Stimulated activated CD4-positive, alpha-beta T cell treated with anti-CD3 and anti-CD28 coated beads, Interleukin-2, amount 100 ng/mL, for 48 hours (primary cell): Measurements from ENCODE around the gene RAB1B.
"Not testable (repeated sequence)": the region's sequence is repeated elsewhere in the genome, so short reads cannot be mapped to it uniquely, and the experiment has no call there.

ENCODE experiments used
- DNase-seq, 2 donors: peaks; one replicate each; pipeline ENCODE4 v3.0.0-alpha.2; 2020

RAB1B gene

DNA sequence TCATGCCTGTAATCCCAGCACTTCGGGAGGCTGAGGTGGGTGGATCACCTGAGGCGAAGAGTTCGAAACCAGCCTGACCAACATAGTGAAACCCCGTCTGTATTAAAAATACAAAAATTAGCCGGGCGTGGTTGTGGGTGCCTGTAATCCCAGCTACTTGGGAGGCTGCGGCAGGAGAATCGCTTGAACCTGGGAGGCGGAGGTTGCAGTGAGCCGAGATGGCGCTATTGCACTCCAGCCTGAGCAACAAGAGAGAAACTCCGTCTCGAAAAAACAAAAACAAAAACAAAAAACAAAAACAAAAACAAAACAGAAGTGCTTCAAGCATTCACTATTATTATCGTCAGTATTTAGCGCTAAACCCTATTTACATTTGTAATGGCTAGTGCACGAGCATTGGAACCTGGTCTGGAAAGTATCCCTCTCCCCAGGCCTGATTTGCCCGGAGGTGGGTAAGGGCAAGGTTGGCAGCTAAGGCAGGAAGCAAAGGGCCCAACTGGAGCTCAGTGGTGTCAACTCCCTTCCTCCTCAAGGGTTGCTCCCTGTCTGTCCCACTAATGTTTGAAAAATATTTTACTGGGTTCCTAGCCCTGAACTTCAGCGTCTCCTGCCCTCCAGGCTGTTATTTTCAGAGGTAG is 42.5 kb downstream of the RAB1B start:
- not testable (repeated sequence) for DNase-seq

GRCh38 chr11:66311470-66311964 is 43.1 kb downstream of the RAB1B start:
- DNase-seq, result no peak

GRCh38 chr11:66311965-66312548 is 43.6 kb downstream of the RAB1B start:
- peak; percentile 77 to 97 for DNase-seq

DNA sequence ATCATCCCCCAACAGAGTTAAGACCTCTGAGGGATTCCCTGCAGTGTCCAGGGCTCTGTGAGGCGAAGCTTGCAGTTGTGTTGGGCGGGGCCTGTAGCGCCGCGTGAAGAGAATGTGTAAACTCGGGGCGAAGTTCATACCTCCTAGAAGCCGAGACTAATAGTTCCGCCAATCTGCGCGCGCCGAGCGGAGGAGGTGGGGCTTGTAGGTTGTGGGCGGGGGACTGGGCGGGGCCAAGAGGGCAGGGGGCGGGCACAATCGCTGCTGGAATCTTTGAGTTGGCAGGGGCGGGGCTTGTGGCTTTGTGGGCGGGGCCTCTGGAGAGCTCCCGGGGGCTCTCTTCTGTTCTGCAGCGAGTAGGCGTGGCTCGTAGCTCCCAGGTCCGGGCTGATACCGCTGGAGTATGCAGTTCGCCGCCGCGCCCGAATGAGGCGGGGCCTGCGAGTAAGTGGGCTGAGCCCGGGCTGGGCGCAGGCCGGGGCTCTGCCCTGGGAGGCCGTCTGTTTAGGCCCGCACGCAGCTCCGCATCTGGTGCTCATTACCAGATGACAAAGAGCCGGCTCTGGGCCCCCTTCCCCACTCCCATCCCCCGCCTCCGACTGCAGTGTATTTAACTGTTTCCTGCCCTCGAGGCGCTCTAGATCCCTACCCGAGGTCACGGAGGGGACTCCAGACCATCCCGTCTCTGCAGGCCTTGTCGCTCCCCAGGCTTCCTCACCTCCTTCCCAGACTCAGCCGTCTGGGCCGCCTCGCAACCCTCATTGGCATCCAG is 44.3 kb downstream of the RAB1B start:
- DNase-seq, result peak; percentile 91 to 98

DNA sequence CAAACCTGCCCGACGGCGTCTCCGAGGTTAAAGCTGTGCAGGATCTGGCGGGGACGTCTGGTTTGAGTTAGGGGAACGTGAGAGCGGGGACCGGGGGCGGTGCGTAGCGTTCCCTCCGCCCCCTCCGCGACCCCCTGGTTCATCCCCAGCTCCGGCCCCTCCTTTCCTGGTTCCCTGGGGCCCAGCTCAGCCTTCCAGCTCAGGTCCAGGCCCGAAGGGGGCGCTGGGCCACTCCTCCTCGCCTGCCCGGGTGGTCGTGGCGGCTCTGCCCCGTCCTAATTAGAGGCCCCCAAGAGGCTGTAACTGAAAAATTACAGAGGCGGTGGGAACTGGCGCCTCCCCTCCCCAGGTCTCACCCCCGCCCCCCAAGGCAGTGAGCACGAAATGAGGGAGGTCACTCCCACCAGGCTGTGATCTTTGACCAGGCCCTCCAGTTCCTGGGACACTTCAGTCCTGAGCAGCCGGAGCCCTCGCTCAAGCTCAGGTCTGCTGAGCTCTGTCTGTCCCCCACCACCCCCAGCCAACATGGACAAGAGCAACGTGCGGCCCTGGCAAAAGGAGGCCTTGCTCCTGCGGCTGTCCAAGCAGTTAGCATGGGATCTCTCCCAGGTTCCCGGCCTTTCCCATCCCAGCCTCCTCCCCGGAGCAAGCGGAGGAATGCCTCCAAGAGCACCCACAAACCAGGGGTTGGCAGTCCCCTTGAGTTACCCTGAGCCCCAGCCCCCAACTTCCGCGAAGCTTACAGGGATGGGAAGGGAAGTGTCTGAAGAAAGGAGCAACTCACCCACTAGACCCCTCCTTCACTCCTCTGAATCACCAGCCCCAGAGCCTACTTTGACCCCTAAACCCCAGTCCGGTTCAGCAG is 45.1 kb downstream of the RAB1B start:
- DNase-seq, result no peak

- DNase-seq, result no peak
Observed at GRCh38 chr11:66314186-66314501, 45.7 kb downstream of the RAB1B start.

DNA sequence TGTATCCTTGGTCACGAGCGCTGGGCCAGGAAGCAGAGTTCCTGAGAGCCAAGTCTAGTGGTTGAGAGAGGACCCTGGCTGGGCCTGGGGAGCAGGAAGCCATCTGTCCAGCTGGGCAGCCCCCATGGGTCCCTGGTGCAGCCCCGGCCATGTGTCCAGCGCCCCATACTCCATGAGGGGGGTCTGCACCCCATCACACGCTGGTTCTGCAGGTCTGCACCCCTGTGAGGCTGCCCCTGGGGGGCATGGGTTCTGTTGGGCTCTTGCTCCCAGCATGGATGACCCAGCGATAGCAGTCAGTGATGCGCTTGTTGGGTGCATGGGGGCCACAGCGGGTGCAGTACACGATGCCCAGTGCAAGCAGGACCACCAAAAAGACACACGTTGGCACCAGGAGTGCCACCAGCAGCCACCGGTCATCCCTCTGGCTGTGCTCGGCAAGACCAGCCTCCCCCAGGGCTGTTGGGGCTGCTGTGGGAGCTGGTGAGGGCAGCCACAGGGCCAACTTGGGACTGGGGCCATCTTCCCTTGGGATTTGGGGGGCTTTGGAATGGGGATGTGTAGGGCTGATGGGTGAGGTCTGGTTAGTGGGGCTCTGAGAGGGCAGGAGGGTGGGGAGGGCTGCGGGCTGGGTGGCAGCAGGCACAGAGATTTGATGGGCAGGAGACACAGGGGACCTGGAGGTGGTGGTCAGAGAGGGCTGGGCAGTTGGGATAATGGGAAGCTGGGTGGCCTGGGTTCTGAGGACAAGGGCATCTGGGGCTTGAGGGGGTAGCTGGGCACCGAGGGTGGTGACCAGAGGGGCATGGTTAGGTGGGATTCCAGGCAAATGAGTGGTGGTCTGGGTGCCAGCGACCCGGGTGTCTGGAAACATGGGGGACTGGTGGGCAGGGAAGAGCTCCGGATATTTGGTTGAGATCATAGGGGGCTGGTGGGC is 46.4 kb downstream of the RAB1B start:
- DNase-seq, result no peak

DNA sequence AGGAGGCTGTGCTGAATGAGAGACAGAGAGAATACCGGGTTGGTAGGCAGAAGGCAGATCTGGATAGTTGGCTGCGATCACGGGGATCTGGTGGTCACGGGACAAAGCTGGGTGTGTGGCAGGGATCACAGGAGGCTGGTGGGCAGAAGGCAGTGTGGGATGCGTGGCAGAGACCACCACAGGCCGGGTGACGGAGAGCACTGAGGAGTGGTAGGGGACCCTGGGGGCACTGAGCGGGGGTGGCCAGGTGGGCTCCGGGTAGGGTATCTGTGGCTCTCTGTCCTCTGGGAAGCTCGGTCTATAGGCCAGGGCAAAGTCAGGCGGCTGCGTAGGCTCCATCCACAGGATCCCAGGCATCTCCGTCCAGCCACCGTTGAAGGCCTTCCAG is 47.1 kb downstream of the RAB1B start:
- no peak for DNase-seq

DNA sequence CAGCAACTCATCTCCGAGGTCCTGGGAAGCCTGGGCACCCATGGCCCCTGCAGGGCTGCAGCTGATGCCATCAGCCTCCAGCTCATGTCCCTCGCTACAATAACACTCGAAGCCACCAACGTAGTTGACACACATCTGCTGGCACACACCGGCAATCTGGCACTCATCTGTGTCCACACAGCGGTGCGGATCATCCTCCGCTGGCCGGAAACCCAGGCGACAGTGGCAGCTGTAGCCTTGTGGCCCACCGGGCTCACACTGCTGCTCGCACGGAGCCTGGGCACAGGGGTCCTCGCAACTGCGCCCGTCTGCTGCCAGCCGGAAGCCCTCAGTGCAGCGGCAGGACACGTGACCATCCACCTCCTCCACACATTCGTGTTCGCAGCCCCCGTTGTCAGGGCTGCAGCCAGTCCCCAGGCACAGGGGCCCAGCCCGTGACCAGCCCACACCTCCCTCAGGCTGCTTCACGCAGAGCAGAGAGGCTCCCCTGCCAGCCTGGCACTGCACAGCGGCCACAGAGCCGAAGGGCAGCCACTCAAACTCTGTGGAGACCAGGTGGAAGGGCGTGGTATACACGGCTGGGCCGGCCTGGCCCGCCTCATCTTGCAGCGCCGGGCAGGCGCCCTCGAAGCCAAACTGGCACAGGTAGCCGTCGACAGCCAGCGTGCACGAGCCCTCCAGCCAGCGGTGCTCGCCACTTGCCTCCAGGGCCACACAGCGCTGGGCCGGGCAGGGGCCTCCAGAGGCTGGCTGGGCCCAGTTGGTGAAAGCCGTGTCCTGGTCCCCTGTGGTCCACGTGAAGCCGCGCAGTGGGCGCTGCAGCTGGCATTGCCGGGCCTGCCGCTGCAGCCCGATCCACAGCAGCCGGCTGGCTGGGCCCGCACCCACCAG is 47.7 kb downstream of the RAB1B start:
- no peak for DNase-seq

DNA sequence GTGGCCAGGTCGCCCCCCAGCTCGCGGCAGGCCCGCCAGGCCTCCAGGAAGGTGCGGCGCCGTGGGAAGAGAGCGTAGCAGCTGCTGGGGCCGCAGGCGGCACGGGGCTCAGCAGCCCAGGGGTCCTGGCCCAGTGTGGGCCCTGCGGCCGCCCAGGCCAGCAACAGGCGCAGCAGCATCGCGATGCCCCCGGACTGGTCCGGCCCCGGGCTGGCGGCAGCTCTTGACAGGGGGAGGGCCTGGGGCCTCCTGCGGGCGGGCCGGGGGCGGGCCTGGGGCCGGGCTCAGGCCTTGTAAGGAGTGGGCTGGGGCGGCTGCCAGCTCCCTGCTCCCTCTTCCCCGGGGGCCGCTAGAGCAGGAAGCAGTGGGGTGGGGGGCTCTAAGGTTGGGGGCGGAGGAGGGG is 48.4 kb downstream of the RAB1B start, which contains the start of gene CD248:
Gene CD248, minus strand, starts transcription at position 196 of the 403 bp plus-strand sequence. Its CDS starts 17 bp downstream, at position 179.
- DNase-seq, result no peak

DNA sequence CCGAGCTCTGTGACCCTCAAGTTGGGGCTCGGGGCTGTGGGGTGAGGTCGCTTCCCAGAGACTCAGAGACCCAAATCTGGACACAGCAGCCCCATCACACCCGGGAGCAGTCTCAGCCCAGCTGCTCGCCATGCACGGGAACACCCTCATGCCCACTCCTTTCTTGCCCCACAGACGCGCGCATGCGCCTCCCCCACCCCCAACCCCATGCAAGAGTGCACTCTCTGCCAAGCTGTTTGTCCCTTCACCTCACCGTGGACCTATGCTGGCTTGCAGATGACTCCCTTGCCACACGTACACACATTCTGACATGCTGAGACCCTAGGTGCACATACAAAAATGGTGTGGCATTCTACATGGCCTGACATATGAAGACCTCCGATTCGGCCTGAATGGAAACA is 48.9 kb downstream of the RAB1B start:
- no peak for DNase-seq

GRCh38 chr11:66317723-66318599 is 49.5 kb downstream of the RAB1B start:
- DNase-seq, result no peak

- no peak for DNase-seq
Observed at GRCh38 chr11:66318600-66318970, 50.1 kb downstream of the RAB1B start.

DNA sequence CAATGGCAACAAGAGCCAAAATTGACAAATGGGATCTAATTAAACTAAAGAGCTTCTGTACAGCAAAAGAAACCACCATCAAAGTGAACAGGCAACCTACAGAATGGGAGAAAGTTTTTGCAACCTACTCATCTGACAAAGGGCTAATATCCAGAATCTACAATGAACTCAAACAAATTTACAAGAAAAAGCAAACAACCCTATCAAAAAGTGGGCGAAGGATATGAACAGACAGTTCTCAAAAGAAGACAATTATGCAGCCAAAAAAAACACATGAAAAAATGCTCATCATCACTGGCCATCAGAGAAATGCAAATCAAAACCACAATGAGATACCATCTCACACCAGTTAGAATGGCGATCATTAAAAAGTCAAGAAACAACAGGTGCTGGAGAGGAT is 51.9 kb downstream of the RAB1B start:
- DNase-seq, result not testable (repeated sequence)

DNA sequence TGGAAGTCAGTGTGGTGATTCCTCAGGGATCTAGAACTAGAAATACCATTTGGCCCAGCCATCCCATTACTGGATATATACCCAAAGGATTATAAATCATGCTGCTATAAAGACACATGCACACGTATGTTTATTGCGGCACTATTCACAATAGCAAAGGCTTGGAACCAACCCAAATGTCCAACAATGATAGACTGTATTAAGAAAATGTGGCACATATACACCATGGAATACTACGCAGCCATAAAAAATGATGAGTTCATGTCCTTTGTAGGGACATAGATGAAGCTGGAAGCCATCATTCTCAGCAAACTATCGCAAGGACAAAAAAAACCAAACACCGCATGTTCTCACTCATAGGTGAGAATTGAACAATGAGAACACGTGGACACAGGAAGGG is 52.3 kb downstream of the RAB1B start:
- DNase-seq, result not testable (repeated sequence)

DNA sequence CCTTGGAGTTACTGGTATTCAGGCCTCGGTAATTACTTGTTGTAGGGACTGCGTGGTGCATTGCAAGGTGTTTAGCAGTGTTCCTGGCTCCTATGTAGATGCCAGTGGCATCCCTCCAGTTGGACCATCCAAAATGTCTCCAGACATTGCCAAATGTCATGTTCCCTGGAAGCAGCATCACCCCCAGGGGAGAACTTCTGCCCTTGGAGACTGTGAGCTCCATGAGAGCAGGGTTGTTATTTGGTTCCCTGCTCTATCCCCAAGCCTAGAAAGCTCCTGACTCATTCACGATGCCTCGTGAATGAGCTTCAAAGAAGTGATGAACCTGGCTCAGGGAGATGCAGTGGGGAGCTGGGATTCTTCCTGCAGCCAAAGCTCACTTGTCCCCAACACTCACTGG is 53.2 kb downstream of the RAB1B start:
- no peak for DNase-seq

- DNase-seq, result no peak
Observed at GRCh38 chr11:66322732-66323427, 54.4 kb downstream of the RAB1B start.

DNA sequence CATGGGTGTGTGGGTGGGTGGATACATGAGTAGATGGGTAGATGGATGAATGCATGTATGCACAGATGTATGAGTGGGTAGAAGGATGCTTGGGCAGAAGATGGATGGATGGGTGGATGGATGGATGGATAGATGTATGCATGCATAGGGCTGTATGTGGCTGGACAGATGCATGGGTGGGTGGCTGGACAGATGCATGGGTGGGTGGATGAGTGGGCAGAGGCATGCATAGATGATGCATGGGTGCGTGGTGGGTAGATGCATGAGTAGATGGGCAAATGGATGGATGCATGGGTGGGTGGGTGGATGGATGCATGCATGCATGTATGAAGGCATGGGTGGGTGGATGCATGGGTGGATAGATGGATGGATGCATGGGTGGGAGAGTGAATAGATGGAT is 55.2 kb downstream of the RAB1B start:
- no peak for DNase-seq

DNA sequence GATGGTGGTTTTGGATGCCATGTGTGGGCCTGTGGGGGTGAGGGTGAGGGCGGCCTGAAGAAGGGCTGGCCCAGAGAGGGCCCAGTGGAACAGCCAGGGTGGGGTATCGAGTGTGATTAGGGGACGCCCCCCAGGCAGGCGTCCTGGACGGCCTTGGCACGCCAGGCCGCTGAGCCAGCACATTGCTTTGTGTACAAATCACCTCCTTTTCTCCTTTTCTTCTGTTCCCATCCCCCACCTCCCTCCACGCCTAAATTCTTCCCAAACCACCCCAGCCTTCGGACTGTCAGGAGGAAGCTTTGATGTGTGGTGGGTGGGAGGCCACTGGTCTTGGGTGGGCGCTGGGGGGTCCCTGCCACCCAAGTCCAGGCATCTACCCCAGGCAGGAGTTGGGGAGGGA is 56.2 kb downstream of the RAB1B start:
- no peak for DNase-seq
